Gastroesophageal sphincter (tissue), 3 donors: ENCODE measurements around the gene SIX5.

Experiments used
- EP300 ChIP-seq: sonication (generic); formaldehyde crosslinking; IDR thresholded peaks from one replicate; pipeline ENCODE4 v1.6.1; 2017; ENCODE audit warnings: antibody characterized with exemption, mild to moderate bottlenecking
- POLR2A ChIP-seq, 2 donors: fragments of 450-650 bp; IDR thresholded peaks; one replicate each; pipeline ENCODE4 v1.6.1; 2017; ENCODE audit warnings: antibody characterized with exemption in 2 of 2, mild to moderate bottlenecking in 2 of 2, moderate library complexity in 1 of 2
- POLR2AphosphoS5 ChIP-seq: sonication (generic); formaldehyde crosslinking; IDR thresholded peaks from one replicate; pipeline ENCODE4 v1.6.1; 2017; ENCODE audit warnings: antibody characterized with exemption
- TF ChIP-seq, protein P1 (sequence below), 4 experiments: fragments of 200-600 bp in 2 of 4; fragments of 450-650 bp in 2 of 4; sonication (generic) in 1 of 4; IDR thresholded peaks; one replicate each; pipeline ENCODE4 v1.5.1; 2017 to 2019; ENCODE audit warnings: antibody characterized with exemption in 4 of 4, mild to moderate bottlenecking in 2 of 4, moderate library complexity in 2 of 4

DNA sequence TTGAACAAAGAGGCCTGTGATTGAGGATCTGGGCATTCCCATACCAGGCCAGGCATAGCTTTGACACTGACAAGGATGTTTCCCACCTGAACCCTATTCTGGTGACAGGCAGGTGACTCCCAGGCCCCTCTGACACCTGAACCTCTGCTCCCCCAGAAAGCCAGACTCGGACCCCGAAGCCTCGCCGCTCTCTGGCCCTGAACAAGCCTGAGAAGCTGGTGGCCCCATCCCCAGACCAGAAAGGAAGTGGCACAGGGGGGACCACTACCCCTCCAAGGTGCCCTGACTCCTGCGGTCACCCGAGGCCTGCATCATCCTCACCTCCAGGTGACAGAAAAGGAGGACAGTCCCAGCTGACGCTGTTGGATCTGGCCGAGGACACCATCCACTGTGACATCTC is 14.7 kb downstream of the SIX5 start:
- TF ChIP-seq POLR2AphosphoS5 = no peak
- no peak for TF ChIP-seq POLR2A (IDR thresholded peaks at IDR 0.05)
- TF ChIP-seq, protein P1, sequence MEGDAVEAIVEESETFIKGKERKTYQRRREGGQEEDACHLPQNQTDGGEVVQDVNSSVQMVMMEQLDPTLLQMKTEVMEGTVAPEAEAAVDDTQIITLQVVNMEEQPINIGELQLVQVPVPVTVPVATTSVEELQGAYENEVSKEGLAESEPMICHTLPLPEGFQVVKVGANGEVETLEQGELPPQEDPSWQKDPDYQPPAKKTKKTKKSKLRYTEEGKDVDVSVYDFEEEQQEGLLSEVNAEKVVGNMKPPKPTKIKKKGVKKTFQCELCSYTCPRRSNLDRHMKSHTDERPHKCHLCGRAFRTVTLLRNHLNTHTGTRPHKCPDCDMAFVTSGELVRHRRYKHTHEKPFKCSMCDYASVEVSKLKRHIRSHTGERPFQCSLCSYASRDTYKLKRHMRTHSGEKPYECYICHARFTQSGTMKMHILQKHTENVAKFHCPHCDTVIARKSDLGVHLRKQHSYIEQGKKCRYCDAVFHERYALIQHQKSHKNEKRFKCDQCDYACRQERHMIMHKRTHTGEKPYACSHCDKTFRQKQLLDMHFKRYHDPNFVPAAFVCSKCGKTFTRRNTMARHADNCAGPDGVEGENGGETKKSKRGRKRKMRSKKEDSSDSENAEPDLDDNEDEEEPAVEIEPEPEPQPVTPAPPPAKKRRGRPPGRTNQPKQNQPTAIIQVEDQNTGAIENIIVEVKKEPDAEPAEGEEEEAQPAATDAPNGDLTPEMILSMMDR (IDR thresholded peaks at IDR 0.05) = no peak
- no peak for TF ChIP-seq EP300
